GM20000 (cell line): ENCODE measurements around the gene SYNPO2.

Experiments used
- DNase-seq: peaks from one replicate; pipeline ENCODE4 v3.0.0; 2012; ENCODE audit warnings: low spot score
- CTCF ChIP-seq: IDR thresholded peaks from 2 replicates; pipeline ENCODE4 v1.5.1; 2012; ENCODE audit warnings: mild to moderate bottlenecking, control low read depth; ENCODE audit errors: extremely low read depth, missing control alignments

The SYNPO2 gene

GRCh38 chr4:118916691-118917289 lies 28.1 kb downstream of the SYNPO2 start:
- TF ChIP-seq CTCF, result no peak
- no peak for DNase-seq

- no peak for DNase-seq
- TF ChIP-seq CTCF, result no peak
Measured at GRCh38 chr4:118917582-118917981, 28.9 kb downstream of the SYNPO2 start.

- no peak for DNase-seq
Measured at GRCh38 chr4:118918388-118918787, 29.7 kb downstream of the SYNPO2 start.

GRCh38 chr4:118920247-118920646 lies 31.6 kb downstream of the SYNPO2 start:
- TF ChIP-seq CTCF, result no peak
- no peak for DNase-seq

More at GRCh38 chr4:118918388-118918787, 29.7 kb downstream of the SYNPO2 start:
- no peak for TF ChIP-seq CTCF

- no peak for TF ChIP-seq CTCF
- no peak for DNase-seq
Measured at GRCh38 chr4:118921786-118922185, 33.1 kb downstream of the SYNPO2 start.

- no peak for DNase-seq
- TF ChIP-seq CTCF, result no peak
Measured at GRCh38 chr4:118923891-118924290, 35.2 kb downstream of the SYNPO2 start.

- DNase-seq, result no peak
- TF ChIP-seq CTCF, result no peak
Measured at GRCh38 chr4:118927974-118928373, 39.3 kb downstream of the SYNPO2 start.
